Measurements from ENCODE around the gene FADS6. TPM values are rescaled to one million over a fixed set of nuclear protein-coding genes. Genes with fewer than 3 reads are reported as not detected.
"Not testable (repeated sequence)": the region's sequence is repeated elsewhere in the genome, so short reads cannot be mapped to it uniquely, and the experiment has no call there.

The FADS6 gene
- polyA plus RNA-seq, 3 donors = not detected

- H3K27me3 ChIP-seq (ENCODE audit: control insufficient read depth in 2 of 2, insufficient read depth in 2 of 2, low read length in 2 of 2) = peaks cover 2 to 22% of the 10 kb centered on the region in 2 donors
- Mint-ChIP-seq H3K4me1 (peaks cover 24% of the 10 kb centered on the region), H3K4me3 (peak overlapping the region in 1 of 2 donors; percentile 76), H3K27ac (peak overlapping the region in 1 of 7 donors; percentile 13), H3K9me3 (peaks cover 5 to 10% (median 6%) of the 10 kb centered on the region in 7 donors), H3K27me3 (ENCODE audit: low read depth in 3 of 3) (peaks cover 20 to 28% (median 25%) of the 10 kb centered on the region in 3 donors), H3K36me3 (peaks cover 0 to 4% of the 10 kb centered on the region in 2 donors)
- DNase-seq = no peak
- H4K20me1 ChIP-seq (ENCODE audit: insufficient read depth, low read length) = no peaks in the 10 kb centered on the region
- intact Hi-C loops (cut with micrococcal nuclease) = no loop called here
- 96% methylated on average over 11 of the region's 13 CpGs for WGBS (ENCODE audit: insufficient coverage)
- H3K4me1 ChIP-seq (ENCODE audit: control insufficient read depth in 1 of 2, insufficient read depth in 2 of 2, low read length in 2 of 2) = peaks cover 22 to 37% of the 10 kb centered on the region in 2 donors
- H3K4me3 ChIP-seq (replicated peaks in 1 of 3; ENCODE audit: low read depth in 2 of 3, low read length in 3 of 3) = no peak overlapping the region
- no peak overlapping the region for H3K9ac ChIP-seq (ENCODE audit: insufficient read depth, low read length, poor library complexity, severe bottlenecking)
- no peak for TF ChIP-seq CTCF (IDR thresholded peaks at IDR 0.05)
- H3K36me3 ChIP-seq (replicated peaks in 1 of 2; ENCODE audit: control insufficient read depth in 1 of 2, insufficient read depth in 2 of 2, low read length in 2 of 2) = no peaks in the 10 kb centered on the region
- peaks cover 0 to 5% of the 10 kb centered on the region in 2 donors for H3K9me3 ChIP-seq (replicated peaks in 1 of 2; ENCODE audit: control insufficient read depth in 1 of 2, insufficient read depth in 1 of 2, low read length in 2 of 2)
- no peak overlapping the region for H2AFZ ChIP-seq (ENCODE audit: insufficient read depth, low read depth, low read length, poor library complexity, severe bottlenecking)
- H3K4me2 ChIP-seq (replicated peaks; ENCODE audit: extremely low read depth, low read length, poor library complexity, severe bottlenecking) = no peak overlapping the region
- no peak overlapping the region for H3K27ac ChIP-seq (ENCODE audit: low read depth in 1 of 2, low read length in 2 of 2)
- H3K79me2 ChIP-seq (ENCODE audit: insufficient read depth, low read length) = no peaks in the 10 kb centered on the region
Observed at GRCh38 chr17:74916136-74916850, 22.9 kb upstream of the FADS6 start.

- H3K36me3 Mint-ChIP-seq; H3K27ac Mint-ChIP-seq; H3K27ac ChIP-seq (ENCODE audit: low read depth in 1 of 2, low read length in 2 of 2); H3K9me3 ChIP-seq (replicated peaks in 1 of 2; ENCODE audit: control insufficient read depth in 1 of 2, insufficient read depth in 1 of 2, low read length in 2 of 2); H3K4me3 Mint-ChIP-seq; H3K27me3 ChIP-seq (ENCODE audit: control insufficient read depth in 2 of 2, insufficient read depth in 2 of 2, low read length in 2 of 2); H2AFZ ChIP-seq (ENCODE audit: insufficient read depth, low read depth, low read length, poor library complexity, severe bottlenecking); H3K36me3 ChIP-seq (replicated peaks in 1 of 2; ENCODE audit: control insufficient read depth in 1 of 2, insufficient read depth in 2 of 2, low read length in 2 of 2); H3K4me1 Mint-ChIP-seq; H3K4me1 ChIP-seq (ENCODE audit: control insufficient read depth in 1 of 2, insufficient read depth in 2 of 2, low read length in 2 of 2); H3K79me2 ChIP-seq (ENCODE audit: insufficient read depth, low read length); intact Hi-C loops (cut with micrococcal nuclease); H3K4me3 ChIP-seq (replicated peaks in 1 of 3; ENCODE audit: low read depth in 2 of 3, low read length in 3 of 3); H4K20me1 ChIP-seq (ENCODE audit: insufficient read depth, low read length); H3K4me2 ChIP-seq (replicated peaks; ENCODE audit: extremely low read depth, low read length, poor library complexity, severe bottlenecking); H3K9ac ChIP-seq (ENCODE audit: insufficient read depth, low read length, poor library complexity, severe bottlenecking); DNase-seq: not testable (repeated sequence)
- WGBS (ENCODE audit: insufficient coverage) = 69% methylated on average over 5 of the region's 8 CpGs
- H3K9me3 Mint-ChIP-seq = peaks cover 5 to 15% (median 8%) of the 10 kb centered on the region in 7 donors
- peaks cover 8 to 19% (median 14%) of the 10 kb centered on the region in 3 donors for H3K27me3 Mint-ChIP-seq (ENCODE audit: low read depth in 3 of 3)
Observed at GRCh38 chr17:74911423-74911822, 18.0 kb upstream of the FADS6 start.

- H3K36me3 Mint-ChIP-seq; H4K20me1 ChIP-seq (ENCODE audit: insufficient read depth, low read length); H3K4me2 ChIP-seq (replicated peaks; ENCODE audit: extremely low read depth, low read length, poor library complexity, severe bottlenecking); H3K4me3 Mint-ChIP-seq; H3K9me3 ChIP-seq (replicated peaks in 1 of 2; ENCODE audit: control insufficient read depth in 1 of 2, insufficient read depth in 1 of 2, low read length in 2 of 2); H3K27ac Mint-ChIP-seq; H3K27me3 ChIP-seq (ENCODE audit: control insufficient read depth in 2 of 2, insufficient read depth in 2 of 2, low read length in 2 of 2); intact Hi-C loops (cut with micrococcal nuclease); H3K4me1 ChIP-seq (ENCODE audit: control insufficient read depth in 1 of 2, insufficient read depth in 2 of 2, low read length in 2 of 2); H3K9ac ChIP-seq (ENCODE audit: insufficient read depth, low read length, poor library complexity, severe bottlenecking); H3K4me1 Mint-ChIP-seq; DNase-seq; H3K79me2 ChIP-seq (ENCODE audit: insufficient read depth, low read length); H3K36me3 ChIP-seq (replicated peaks in 1 of 2; ENCODE audit: control insufficient read depth in 1 of 2, insufficient read depth in 2 of 2, low read length in 2 of 2); H3K4me3 ChIP-seq (replicated peaks in 1 of 3; ENCODE audit: low read depth in 2 of 3, low read length in 3 of 3); H3K27ac ChIP-seq (ENCODE audit: low read depth in 1 of 2, low read length in 2 of 2); H2AFZ ChIP-seq (ENCODE audit: insufficient read depth, low read depth, low read length, poor library complexity, severe bottlenecking): not testable (repeated sequence)
- 80% methylated on average over 4 of the region's 4 CpGs for WGBS (ENCODE audit: insufficient coverage)
- H3K9me3 Mint-ChIP-seq = peaks cover 5 to 19% (median 7%) of the 10 kb centered on the region in 7 donors
- peaks cover 13 to 26% (median 23%) of the 10 kb centered on the region in 3 donors for H3K27me3 Mint-ChIP-seq (ENCODE audit: low read depth in 3 of 3)
Observed at GRCh38 chr17:74909097-74909496, 15.7 kb upstream of the FADS6 start.

Data from CD14-positive monocyte (primary cell).